A673 (cell line): ENCODE results near the gene PSG4.
"Not testable (repeated sequence)": the region's sequence is repeated elsewhere in the genome, so short reads cannot be mapped to it uniquely, and the experiment has no call there.

Source experiments
- CTCF ChIP-seq: fragments of 300-800, 200-600 bp; sonication (generic); conservative IDR thresholded peaks from 2 replicates; pipeline ENCODE4 v1.5.1; 2017; ENCODE audit warnings: low read depth, mild to moderate bottlenecking, antibody characterized with exemption, low read length, moderate library complexity, mixed read lengths
- EZH2 ChIP-seq: fragments of 200-600 bp; sonication (generic); IDR thresholded peaks from 2 replicates; pipeline ENCODE4 v1.6.1; 2017; ENCODE audit warnings: borderline replicate concordance, low read depth, mild to moderate bottlenecking, mixed read lengths, antibody characterized with exemption, low read length; ENCODE audit not compliant: poor library complexity, severe bottlenecking

DNA sequence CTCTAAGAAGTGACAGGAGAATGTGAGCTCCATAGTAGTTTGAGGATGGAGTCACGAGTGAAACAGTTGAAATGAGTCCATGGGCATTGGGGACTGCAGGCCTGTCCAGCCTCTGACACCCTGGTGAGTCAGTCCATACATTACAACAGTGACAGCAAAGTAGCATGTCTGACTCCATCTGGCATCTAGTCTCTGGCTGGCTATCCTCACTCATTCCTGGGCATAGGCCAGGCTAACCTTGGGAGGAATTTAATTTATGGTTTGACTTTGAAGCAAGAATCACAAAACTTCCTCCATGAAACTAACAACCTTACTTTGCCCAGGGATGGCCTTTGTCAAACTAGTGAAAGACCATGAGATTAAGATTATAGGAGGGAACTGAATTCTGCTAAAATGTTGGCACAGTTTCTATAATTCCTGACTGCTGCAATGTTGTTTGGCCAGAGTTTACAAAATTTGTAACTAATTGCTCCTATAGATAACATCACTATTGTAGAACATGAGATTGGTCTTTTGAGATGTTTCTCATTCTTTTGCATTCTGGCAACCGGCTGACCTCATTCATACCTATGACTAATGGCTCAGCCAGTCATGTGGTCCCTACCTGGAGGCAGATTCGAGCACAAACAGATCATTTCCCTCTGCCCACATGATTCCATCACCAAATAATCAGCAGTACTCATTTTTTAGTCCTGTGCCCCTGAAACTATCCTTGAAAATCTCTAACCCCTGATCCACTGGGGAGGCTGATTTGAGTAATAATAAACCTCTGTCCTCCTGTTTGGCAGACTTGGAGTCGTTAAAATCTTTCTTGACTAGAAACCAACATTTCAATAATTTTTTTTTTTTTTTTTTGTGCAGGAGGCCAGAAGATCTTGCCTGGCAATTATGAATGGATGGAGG, 23.3 kb downstream of the PSG4 start:
- not testable (repeated sequence) for TF ChIP-seq CTCF, EZH2
